GM12865 (cell line): ENCODE measurements around the gene SOCS1.

Experiments
- DNase-seq: peaks from one replicate; pipeline ENCODE4 v3.0.0; 2010; ENCODE audit warnings: low read depth
- H3K4me3 ChIP-seq: 2 replicates; pipeline ENCODE4 v1.5.1; 2011; ENCODE audit warnings: mild to moderate bottlenecking, low read depth, low read length, control low read depth
- CTCF ChIP-seq: IDR thresholded peaks from 2 replicates; pipeline ENCODE4 v1.5.1; 2011; ENCODE audit warnings: low read length, control low read depth, low read depth, inconsistent platforms; ENCODE audit not compliant: insufficient read depth; ENCODE audit errors: missing control alignments

SOCS1 gene

GRCh38 chr16:11278681-11279628, 23.0 kb upstream of the SOCS1 start:
- TF ChIP-seq CTCF, result no peak
- no peak overlapping the region for H3K4me3 ChIP-seq
- DNase-seq, result no peak

- no peak for DNase-seq
- H3K4me3 ChIP-seq, result no peak overlapping the region
- TF ChIP-seq CTCF, result no peak
These were observed 21.8 kb upstream of the SOCS1 start for GRCh38 chr16:11277607-11278337.

- TF ChIP-seq CTCF, result no peak
- DNase-seq, result no peak
- H3K4me3 ChIP-seq, result no peak overlapping the region
These were observed 21.0 kb upstream of the SOCS1 start for GRCh38 chr16:11276896-11277593.

GRCh38 chr16:11276143-11276895, 20.3 kb upstream of the SOCS1 start, which contains the start of gene PRM2:
PRM2 (minus strand) TSS chr16:11276480; CDS start chr16:11276370, 110 bp downstream.
- no peak within 1 kb of the TSS for H3K4me3 ChIP-seq
- no peak for DNase-seq
- TF ChIP-seq CTCF, result no peak

DNA sequence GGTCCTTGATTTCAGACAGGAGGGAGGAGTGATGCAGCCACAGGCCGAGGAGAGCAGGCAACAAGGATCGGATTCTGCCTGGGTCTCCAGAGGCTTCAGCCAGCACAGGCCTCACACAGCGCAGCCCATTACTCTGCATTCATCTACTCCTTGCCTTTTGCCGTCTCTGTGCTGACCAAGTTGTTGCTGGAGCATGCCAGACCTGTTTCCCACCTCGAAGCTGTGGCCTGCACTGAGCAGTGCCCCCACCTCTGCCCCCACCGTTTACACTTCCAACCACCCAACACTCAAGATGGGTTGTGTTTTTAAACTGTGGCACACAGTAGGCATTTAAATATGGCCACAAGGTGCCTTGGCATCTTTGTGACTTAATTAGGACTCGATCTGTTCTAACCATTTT, 19.0 kb upstream of the SOCS1 start:
- no peak overlapping the region for H3K4me3 ChIP-seq
- TF ChIP-seq CTCF, result no peak
- DNase-seq, result no peak

- DNase-seq, result no peak
- H3K4me3 ChIP-seq, result no peak overlapping the region
- TF ChIP-seq CTCF, result no peak
These were observed 17.8 kb upstream of the SOCS1 start for GRCh38 chr16:11273721-11274324.
